PFSK-1 (cell line): ENCODE measurements around the gene DTL.

Experiments used
- FOXP2 ChIP-seq: optimal IDR thresholded peaks from 2 replicates; pipeline ENCODE3; 2011; ENCODE audit warnings: borderline replicate concordance, control low read depth, inconsistent platforms; ENCODE audit not compliant: insufficient read depth; ENCODE audit errors: extremely low read length, extremely low read depth
- POLR2AphosphoS5 ChIP-seq: IDR thresholded peaks from 2 replicates; pipeline ENCODE4 v1.6.1; 2012; ENCODE audit warnings: low read depth, mild to moderate bottlenecking, control low read depth, low read length, moderate library complexity
- SIN3A ChIP-seq: IDR thresholded peaks from 2 replicates; pipeline ENCODE4 v1.6.1; 2012; ENCODE audit warnings: mild to moderate bottlenecking, low read length, moderate library complexity, borderline replicate concordance; ENCODE audit not compliant: insufficient read depth
- TAF1 ChIP-seq: IDR thresholded peaks from 2 replicates; pipeline ENCODE4 v1.6.1; 2012; ENCODE audit warnings: low read length, control low read depth, borderline replicate concordance; ENCODE audit not compliant: insufficient read depth
- TF ChIP-seq, protein P1 (sequence below), 2 experiments: IDR thresholded peaks; 2 replicates each; pipeline versions ENCODE4 v1.6.1 to v1.8.0; 2011 to 2012; ENCODE audit warnings: low read depth in 2 of 2, low read length in 2 of 2, control low read depth in 1 of 2, inconsistent platforms in 1 of 2, mild to moderate bottlenecking in 1 of 2, moderate library complexity in 1 of 2; ENCODE audit not compliant: insufficient read depth in 1 of 2

GRCh38 chr1:212139526-212140135 is 104.1 kb downstream of the DTL start:
- TF ChIP-seq POLR2AphosphoS5 (no peak), SIN3A (no peak), TAF1 (no peak), FOXP2 (no peak)
- TF ChIP-seq, protein P1, sequence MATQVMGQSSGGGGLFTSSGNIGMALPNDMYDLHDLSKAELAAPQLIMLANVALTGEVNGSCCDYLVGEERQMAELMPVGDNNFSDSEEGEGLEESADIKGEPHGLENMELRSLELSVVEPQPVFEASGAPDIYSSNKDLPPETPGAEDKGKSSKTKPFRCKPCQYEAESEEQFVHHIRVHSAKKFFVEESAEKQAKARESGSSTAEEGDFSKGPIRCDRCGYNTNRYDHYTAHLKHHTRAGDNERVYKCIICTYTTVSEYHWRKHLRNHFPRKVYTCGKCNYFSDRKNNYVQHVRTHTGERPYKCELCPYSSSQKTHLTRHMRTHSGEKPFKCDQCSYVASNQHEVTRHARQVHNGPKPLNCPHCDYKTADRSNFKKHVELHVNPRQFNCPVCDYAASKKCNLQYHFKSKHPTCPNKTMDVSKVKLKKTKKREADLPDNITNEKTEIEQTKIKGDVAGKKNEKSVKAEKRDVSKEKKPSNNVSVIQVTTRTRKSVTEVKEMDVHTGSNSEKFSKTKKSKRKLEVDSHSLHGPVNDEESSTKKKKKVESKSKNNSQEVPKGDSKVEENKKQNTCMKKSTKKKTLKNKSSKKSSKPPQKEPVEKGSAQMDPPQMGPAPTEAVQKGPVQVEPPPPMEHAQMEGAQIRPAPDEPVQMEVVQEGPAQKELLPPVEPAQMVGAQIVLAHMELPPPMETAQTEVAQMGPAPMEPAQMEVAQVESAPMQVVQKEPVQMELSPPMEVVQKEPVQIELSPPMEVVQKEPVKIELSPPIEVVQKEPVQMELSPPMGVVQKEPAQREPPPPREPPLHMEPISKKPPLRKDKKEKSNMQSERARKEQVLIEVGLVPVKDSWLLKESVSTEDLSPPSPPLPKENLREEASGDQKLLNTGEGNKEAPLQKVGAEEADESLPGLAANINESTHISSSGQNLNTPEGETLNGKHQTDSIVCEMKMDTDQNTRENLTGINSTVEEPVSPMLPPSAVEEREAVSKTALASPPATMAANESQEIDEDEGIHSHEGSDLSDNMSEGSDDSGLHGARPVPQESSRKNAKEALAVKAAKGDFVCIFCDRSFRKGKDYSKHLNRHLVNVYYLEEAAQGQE (IDR thresholded peaks at IDR 0.05; ENCODE audit: insufficient read depth in 1 of 2, low read depth in 2 of 2, low read length in 2 of 2), result no peak
